Right forelimb (tissue), 1 donor: Measurements from ENCODE around the gene RASD2.

ENCODE experiments used
- DNase-seq: peaks from one replicate; pipeline ENCODE4 v3.0.0-alpha.2; 2018

Gene RASD2

DNA sequence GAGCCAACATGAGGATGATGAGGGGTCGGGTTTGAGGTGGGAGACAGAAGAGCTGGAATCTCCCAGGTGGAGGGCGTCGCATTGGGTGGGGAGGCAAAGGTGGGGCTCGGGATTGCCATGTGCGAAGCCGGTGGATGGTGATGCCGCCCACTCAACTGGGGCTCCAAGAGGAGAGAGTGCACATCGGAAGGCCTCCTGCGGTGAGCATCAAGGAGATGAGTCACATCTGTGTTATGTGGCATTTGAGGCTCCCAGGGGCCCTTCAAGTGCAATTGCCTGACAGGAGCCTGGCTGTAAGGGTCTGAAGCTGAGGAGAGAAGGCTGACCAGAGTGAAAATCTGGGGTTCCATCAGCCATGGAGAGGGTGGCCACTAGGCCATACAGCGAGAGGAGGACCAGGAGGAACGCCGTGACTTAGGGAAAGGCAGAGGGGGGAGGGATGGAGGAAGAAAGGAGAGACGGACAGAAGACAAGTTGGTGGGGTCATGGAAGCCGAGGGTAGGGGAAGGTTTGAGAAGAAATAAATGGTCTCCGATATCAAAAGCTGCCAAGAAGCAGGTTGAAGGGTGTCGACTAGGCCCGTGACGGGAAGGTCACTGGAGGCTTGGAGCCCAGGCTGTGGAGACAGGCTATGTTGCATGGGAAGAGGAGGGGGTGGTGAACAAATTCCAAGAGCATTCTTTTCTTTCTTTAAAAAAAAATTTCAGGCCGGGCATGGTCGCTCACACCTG lies 21.3 kb downstream of the RASD2 start:
- no peak for DNase-seq

DNA sequence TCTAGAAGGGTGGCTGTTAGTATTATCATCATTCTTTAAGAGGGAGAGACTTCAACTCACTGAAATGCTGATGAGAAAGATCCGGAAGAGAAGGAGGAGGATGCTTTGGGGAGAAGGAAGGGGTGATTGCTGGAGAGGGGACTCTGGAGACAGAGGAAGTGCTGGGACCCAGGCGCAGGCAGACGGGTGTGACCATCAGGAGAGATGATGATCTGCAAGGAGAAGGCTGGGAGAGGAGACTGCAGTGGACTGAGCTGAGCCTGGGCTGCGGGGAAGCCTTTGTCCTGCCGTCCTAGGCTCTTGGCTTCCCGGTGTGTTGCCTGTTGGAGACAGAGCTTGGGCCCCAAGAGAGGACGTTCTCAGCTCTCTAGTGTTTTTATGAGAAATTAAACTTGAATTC lies 22.6 kb downstream of the RASD2 start:
- no peak for DNase-seq

DNA sequence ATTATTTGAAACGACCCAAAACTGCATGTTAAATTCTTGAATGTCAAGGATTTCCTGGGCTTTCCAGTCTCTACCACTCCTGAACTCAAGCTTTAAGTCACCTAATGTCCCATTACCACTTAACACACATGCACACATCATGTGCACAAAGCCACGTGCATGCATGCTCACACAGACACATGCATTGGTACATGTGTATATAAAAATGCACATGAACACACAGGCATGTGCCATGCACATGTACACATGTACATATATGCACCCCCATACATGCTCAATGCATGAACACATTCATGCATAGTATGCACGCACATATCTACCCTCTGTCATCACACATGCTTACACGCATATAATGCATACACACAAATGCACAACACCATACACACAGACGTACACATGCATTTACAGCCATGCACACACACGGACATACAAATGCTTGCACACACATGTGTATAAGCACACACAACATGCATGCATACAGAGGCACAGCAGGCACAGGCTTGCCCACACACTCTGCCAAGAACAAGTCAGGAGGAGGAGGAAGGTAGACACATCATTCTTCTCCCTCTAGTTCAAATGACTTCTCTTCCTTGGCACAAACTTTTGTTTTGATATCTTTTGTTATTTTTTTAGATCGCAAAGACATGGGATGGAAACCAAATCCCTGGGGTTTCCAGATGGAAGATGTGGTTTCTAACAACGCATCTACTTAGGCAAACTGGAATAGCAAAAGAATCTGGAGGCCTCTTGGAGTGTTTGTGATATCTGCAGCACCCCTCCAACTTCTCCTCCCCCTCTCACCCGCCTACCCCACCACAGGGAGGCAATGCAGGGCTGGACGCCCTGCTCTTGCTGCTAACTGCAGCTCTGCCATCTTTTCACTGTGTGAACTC lies 24.6 kb downstream of the RASD2 start:
- DNase-seq: no peak

DNA sequence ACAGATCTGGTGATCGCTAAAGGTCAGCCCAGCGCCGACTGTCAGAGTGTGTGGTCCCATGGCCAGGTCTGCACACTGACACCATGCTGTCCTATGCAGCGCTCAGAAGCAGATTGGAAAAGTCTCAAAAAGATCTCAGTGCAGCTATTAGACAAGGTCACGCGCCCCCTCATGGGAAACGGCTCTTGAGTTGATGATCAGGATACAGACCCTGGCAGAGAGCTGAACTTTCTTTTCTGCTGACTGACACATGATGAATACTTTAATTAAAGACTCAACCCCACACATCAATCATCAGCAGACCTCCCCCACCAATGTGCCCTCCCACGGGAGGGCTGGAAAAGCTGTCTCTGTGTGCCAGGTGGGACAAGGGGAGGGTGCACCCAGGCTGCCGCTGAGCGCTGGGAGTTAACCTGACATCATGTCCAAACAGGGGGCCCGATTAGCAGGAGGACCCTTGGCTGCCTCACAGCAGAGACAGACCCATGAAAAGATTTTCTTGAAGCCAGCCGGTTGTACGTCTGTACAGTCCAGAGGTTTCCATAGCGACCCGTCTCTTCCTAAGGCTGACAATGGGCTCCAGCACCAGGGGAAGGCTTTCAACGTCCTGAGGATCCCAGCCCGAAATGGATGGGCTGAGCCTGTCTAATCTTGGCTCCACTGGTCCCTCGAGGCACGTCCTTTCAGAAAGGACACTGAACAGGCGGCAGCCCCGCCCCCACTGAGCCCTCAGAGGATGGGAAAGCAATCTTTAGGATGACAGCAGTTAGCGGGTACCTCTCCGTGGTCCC lies 26.9 kb downstream of the RASD2 start:
- no peak for DNase-seq

DNA sequence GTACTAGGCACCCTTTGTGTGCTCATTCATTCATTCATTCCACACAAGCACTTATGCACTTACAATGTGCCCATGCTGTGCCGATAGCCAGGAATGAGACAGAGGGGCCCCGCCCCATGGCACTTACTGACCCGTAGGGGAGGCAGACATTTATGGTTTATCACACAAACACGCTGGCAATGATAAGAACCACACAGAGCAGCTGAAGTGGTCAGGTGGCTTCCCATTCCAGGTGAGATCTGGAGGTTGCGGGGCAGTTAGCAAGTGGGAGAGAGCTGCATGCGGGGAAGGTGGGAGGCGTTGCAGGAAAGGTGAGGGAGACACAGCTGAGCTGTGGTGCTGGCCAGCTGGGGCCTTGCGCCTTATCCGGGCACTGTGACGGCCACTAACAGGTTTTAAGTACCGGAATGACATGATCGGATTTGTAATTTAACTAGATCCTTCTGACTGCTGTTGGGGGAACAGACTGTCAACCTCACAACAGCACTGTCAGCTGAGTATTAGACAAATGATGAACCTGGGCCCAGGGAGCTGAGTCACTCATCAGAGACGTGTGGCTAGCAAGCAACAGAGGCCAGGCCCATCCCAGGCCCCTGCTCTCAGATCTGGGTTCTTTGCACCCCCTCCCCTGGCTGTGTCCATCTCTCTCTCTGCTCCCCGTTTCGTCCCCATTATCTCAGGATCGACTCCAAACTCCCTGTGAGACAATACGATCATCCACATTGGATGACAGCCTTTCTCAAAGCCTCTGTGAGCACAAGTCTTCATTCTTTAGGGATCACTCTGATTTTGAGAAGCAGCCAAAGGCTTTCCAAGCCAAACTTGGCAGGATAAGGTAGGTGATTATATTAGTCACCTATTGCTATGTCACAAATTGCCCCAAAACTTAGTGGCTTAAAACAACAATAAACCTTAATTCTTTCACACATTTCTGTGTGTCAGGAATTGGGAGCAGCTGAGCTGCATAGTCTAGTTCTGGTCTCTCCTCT lies 28.4 kb downstream of the RASD2 start:
- no peak for DNase-seq

DNA sequence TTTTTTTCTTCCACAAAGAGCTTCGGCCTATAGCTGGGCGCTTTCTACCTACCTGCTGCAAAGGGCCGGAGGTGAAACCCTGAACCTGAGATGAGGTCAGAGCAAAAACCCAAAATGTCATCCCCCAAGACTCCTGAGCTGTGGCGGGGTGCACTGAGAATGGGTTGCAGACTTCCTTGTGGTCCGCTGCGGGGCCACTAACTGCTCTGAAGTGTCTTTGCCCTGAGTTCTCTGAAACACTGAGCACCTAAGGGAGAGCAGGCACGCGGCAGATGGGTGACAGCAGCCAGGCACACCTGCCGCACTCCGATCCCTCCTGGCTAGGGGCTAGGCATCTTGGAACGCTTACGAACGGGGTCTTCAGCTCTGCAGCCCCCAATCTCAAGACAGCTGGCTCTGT lies 29.3 kb downstream of the RASD2 start:
- no peak for DNase-seq

DNA sequence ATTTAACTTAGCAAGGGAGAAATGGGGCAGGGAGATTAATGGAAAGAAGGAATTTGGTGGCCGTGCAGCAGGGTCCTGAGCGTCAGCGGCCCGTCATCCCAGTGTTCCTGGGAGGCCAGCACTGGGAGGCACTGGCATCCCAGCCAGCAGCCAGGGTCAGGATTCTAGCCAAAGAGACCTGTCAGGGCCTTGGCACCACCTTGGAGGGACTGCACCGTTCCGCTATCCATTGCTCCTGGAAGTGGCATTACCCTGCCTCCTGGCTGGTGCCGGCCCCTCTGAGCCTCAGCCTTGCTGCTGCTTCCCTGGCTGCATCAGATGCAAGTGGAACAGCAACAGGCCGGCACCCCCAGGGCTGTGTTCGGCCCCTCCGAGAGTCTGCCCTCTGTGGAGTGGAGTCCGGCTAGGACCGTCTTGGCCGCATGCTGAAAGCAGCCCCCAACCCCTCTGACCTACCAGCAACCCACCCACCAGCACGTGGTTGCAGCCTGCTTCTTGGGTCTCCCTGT lies 30.1 kb downstream of the RASD2 start:
- no peak for DNase-seq

DNA sequence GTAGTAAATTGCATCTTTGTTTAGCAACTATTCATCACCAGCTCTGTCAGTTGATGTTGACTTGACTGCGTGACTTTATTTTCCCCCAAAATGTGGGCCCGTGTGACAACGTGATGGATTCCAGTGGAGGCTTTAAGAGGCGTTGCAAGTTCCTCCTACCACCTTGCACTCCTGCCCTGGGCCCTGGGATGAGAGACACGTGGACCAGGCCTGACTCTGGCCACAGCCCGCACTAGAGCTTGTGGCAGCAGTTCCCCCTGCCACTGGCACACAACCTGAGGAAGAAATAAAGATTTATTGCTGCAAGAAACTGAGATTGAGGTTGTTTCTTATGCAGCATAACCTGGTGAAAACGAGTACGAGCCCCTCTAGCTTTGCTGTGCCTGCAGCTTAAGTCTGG lies 31.9 kb downstream of the RASD2 start:
- DNase-seq: no peak

DNA sequence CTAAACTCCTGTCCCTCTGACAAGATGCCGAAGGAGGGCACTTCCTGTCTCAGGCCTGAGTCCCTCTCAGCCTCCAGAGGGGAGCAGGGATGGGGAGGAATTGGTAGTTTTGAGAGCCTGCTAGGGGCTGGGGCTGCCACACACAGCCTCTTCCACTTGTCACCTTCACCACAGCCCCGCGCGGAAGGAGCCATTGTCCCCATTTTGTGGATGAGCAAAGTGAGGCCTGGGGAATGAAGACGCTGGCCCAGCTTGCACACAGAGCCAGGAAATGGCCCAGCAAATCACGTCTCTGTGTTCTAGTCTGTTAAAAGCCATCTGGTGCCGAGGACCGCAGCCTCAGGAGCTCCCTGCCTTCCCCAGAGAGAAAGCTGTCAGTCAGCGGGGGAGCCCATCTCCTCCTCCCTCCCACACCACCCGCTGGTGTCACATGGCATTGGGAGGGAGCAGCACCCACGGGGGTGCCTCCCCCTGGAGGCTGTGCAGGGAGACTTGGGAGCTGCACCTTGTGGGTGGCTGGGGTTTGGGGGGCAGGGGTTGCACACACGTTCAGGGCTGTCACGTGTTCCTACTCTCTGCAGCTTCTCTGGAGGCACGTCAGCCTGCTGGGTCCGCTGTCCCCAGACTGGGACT lies 34.6 kb downstream of the RASD2 start:
- DNase-seq: no peak

DNA sequence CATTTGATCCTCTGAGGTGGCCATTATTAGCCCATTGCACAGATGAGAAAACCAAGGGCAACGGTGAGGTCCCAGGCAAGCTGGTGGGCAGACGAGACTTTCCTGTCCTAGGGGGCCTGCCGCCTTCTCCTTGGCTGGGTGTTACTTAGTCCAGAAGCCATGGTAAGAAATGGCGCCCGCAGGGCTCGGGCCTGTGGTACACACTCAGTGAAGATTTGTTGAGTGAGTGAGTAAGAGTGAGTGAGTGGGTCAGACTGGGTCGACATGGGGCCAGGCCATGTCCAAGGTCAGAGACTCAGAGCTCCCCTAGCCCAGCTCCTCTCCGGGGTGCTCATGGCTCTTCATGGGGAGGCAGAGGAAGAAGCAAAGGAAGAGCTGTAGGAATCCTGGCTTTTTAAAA lies 36.0 kb downstream of the RASD2 start:
- DNase-seq: no peak

DNA sequence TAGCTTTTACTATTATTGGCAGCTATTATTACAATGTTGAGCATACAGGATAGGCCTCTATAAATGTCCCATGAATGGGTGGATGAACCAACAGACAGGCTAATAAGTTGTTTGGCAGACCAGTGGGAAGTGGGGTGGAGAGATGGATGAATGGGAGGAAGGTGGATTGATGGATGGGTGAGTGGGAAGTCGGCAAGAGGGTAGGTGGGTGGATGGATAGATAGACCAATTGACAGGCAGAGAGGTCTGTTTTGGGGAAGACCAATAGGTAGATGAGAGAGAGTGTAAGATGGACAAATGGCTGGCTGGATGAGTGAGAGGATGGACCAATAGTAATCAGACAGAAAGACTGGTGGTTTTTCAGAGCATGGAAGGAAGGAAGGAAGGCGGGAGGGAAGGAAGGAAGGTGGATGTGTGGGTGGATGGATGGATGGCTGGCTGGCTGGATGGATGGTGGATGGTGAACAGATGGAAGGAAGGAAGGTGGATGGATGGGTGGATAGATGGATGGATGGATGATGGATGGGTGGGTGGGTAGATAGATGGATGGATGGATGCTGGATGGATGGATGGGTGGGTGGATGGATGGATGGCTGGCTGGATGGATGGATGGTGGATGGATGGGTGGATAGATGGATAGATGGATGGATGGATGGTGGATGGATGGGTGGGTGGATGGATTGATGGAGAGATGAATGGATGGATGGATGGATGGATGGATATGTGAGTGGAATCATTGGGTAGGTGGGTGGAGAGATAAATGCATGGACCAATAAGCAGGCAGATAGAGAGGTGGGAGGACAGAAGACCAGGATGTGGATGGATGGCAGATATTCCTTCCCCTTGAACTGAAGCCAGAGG lies 37.4 kb downstream of the RASD2 start:
- no peak for DNase-seq

DNA sequence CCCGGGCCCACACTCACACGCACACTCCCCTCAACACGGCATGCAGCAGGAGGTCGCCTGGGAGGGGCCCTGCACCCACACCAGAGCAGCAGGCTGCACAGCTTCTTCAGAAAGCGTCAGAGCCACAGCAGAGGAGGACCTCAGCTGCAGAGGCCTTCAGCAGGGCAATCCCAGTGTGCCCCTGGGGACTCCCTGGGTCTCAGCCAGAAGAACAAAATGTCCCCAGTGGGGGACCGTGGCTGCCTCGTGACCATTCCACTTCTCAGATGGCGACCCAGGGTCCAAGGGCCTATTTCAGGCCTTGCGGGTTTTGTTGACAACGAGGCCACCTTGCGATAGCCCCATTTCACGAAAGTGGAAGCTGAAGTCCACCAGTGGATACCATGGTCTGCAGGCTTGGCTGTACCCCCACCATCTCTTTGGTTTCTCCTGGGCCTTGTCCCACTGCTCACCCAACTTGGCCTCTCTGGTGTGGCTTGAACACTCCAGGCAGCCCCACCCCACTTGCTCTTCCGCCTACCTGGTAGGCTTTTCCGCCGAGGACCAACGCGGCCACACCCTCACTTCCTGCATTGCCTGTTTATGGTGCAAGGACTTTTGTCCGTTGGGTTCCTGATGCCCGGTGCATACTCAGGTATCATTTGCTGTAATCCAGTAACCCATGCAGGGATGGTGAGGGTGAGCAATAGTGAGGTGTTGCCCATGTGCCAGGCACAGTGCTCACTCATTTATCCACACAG lies 38.4 kb downstream of the RASD2 start:
- DNase-seq: no peak

DNA sequence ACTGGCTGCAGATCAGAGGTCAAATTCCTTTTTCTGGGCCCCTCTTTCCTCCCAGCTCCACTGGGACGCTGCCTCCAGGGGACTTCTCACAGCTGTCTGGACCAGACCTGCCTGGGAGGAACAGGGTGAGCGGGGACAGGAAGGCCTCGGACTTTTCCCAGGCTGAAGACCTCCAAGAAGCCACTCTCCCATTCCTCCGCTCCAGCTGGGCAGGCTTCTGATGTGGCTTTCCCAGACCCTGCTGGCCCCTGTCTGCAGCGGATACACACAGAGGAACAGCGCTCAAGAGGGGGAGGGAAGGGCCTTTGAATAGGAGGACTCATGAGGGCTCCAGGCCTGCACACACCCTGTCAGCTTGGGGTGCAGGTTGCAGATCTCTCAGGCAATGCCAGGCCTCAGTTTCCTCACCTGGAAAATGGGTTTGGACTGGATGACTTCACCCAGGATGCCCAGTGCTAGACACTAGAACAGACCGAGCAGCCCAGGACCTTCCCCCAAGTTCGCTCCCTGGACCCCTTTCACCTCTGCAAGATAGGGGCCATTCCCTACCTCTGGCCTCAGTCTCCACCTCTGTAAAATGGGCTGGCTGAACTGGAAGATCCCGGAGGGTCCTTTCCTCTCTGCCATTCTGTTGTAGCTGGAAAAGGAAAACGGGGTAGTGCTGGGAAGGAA lies 39.9 kb downstream of the RASD2 start:
- no peak for DNase-seq

DNA sequence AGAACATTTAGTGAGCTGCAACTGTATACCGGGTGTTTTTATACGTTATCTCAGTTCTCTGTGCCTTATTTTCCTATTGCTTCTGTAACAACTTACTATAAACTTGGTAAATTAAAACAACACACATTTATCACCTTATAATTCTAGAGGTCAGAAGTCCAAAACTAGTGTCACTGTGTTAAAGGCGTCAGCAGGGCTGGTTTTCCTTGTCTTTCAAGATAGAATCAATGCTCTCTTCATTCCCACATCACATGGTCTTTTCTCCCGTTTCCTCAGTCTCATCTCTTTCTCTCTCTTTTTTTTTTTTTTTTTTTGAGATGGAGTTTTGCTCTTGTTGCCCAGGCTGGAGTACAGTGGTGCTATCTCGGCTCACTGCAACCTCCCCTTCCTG lies 40.4 kb downstream of the RASD2 start:
- DNase-seq: no peak

DNA sequence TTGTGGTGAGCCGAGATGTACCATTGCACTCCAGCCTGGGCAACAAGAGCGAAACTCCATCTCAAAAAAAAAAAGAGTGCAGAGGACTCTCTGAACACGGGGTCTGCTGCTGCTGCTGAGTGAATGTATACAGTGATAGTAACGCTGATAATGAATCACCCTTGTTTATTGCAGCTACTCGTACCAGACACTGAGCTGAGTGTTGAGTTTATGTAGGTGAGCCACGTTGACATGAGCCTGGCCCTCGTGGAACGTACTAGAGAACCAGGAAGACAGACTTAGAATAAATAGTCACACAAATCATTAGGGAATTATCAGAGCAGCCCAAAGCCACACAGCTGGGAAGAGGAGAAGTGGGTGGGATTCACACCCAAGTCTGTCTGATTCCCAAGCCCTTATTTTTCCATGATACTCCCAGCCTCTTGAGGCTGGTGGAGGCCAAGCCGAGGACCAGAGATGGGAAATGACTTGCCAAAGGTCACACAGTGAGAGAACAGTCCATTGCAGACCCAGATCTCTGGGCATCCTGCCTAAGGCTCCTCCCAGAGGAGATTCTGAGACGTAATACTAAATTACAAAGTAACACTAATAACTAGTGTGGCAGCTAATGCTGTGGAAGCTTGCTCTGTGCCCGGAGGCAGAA lies 41.7 kb downstream of the RASD2 start:
- DNase-seq: no peak

DNA sequence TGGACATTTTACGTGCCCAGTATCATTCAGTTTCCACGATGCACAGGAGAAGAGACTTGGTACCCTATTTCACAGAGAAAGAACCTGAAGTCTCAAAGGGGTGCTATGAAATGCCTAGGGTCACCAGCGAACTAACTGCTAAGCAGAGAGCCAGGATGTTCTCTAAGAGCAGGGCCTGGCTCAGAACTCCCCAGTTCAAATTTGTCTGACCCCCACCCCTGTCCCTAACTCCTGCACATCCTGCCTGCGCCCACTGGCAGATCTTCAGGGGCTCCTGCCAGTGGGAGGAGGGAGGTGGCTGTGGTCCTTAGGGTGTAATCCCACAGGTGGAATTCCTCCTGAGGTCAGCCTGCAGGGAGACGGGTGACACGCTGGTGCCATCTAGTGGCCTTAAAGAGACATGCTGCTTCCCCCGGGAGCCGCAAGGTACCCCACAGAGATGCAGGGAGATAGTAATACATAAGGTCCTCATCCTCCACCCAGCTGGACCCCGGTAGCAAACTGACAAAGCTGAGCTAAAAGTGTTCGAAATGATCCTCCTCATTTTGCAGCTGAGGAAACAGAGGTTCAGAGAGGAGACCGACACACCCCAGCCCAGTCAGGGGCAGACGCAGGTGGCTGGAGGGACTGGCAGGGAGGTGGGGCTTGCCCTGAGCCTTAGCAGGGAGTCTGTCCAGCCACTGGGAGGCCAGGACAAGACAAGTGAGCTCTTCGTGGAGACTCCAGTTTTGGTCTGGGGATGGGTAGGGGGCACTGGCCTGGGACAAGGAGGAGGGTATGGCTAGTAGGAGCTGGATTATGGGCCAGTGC lies 42.4 kb downstream of the RASD2 start:
- DNase-seq: peak; percentile 63

DNA sequence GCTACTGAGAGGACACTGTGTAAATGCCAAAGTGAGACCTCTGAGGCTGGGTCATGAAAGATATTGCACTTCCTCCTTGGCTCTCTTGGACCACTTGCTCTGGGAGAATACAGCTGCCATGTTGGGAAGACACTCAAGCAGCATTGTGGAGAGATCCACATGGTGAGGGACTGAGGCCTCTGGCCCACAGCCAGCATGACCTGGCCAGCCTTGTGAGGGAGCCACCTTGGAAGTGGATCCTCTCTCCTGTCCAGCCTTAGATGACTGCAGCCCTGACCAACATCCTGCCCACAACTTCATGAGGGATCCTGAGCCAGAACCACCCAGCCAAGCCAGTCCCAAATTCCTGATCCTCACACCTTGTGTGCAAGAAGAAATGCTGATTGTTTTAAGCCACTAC lies 46.1 kb downstream of the RASD2 start:
- no peak for DNase-seq

DNA sequence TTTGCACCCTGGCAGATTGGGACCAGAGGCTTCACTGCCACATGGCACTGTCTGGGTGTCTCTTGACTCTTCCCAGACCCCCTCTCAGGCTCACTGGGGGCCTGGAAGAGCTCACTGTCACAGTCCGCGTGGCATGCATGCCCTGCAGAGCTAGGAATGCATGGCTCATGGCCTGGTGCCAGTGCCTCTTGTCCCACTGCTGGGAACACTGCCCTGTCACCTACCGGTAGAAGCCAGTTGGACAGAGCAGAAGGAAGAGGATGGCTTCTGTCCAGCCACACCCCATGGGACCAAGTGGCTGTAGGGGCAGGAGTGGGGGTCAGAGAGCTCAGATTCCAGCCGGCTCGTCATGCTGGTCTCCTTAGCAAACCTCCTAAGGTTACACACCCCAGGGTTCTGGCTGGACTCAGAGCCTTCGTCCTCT lies 46.8 kb downstream of the RASD2 start:
- no peak for DNase-seq
